Urothelium cell line (cell line): ENCODE measurements around the gene GSTA5.
"Not testable (repeated sequence)": the region's sequence is repeated elsewhere in the genome, so short reads cannot be mapped to it uniquely, and the experiment has no call there.

Experiments used
- DNase-seq: peaks from one replicate; pipeline ENCODE4 v3.0.0; 2011; ENCODE audit warnings: low spot score, mixed read lengths
- FAIRE-seq: peaks from 2 replicates; lab custom pipeline; 2011; peaks lifted over from hg19 to GRCh38; lab: Jason Lieb, UNC

Gene GSTA5

GRCh38 chr6:52840763-52841585 is at the start of gene GSTA5:
GSTA5 (minus strand) TSS chr6:52840813.
- DNase-seq, result no peak
- FAIRE-seq, result no peak

GRCh38 chr6:52890018-52890417 is 49.4 kb upstream of the GSTA5 start:
- FAIRE-seq (no peak), DNase-seq (no peak)

- DNase-seq (no peak), FAIRE-seq (no peak)
Observed at GRCh38 chr6:52887910-52888524, 47.4 kb upstream of the GSTA5 start.

GRCh38 chr6:52881996-52882841 is 41.6 kb upstream of the GSTA5 start:
- DNase-seq (peak; percentile 90), FAIRE-seq (peak; percentile 74)

GRCh38 chr6:52881662-52881995 is 41.0 kb upstream of the GSTA5 start:
- DNase-seq, result peak; percentile 35
- no peak for FAIRE-seq

GRCh38 chr6:52877786-52878185 is 37.2 kb upstream of the GSTA5 start:
- FAIRE-seq, result no peak
- DNase-seq, result no peak

GRCh38 chr6:52877168-52877567 is 36.6 kb upstream of the GSTA5 start:
- FAIRE-seq, result no peak

GRCh38 chr6:52876056-52876787 is 35.6 kb upstream of the GSTA5 start:
- DNase-seq (no peak), FAIRE-seq (no peak)

More at GRCh38 chr6:52877168-52877567, 36.6 kb upstream of the GSTA5 start:
- DNase-seq, result peak; percentile 67

- DNase-seq (no peak), FAIRE-seq (no peak)
Observed at GRCh38 chr6:52872031-52872430, 31.4 kb upstream of the GSTA5 start.

- FAIRE-seq (no peak), DNase-seq (no peak)
Observed at GRCh38 chr6:52871621-52872020, 31.0 kb upstream of the GSTA5 start.

GRCh38 chr6:52870335-52871091 is 29.9 kb upstream of the GSTA5 start:
- DNase-seq, FAIRE-seq: not testable (repeated sequence)

- DNase-seq, FAIRE-seq: not testable (repeated sequence)
Observed at GRCh38 chr6:52868899-52869298, 28.3 kb upstream of the GSTA5 start.

GRCh38 chr6:52868240-52868639 is 27.6 kb upstream of the GSTA5 start:
- FAIRE-seq (no peak), DNase-seq (no peak)

GRCh38 chr6:52861151-52861550 is 20.5 kb upstream of the GSTA5 start:
- not testable (repeated sequence) for FAIRE-seq, DNase-seq

- FAIRE-seq, result no peak
- DNase-seq, result no peak
Observed at GRCh38 chr6:52858416-52858815, 17.8 kb upstream of the GSTA5 start.

GRCh38 chr6:52856137-52856536 is 15.5 kb upstream of the GSTA5 start:
- not testable (repeated sequence) for FAIRE-seq, DNase-seq

- DNase-seq, result no peak
- no peak for FAIRE-seq
Observed at GRCh38 chr6:52849137-52849536, 8.5 kb upstream of the GSTA5 start.

- FAIRE-seq (no peak), DNase-seq (no peak)
Observed at GRCh38 chr6:52846002-52846401, 5.4 kb upstream of the GSTA5 start.

- FAIRE-seq (no peak), DNase-seq (no peak)
Observed at GRCh38 chr6:52843605-52844004, 3.0 kb upstream of the GSTA5 start.
